ENCODE results near the gene EPHA5.
"Not testable (repeated sequence)": the region's sequence is repeated elsewhere in the genome, so short reads cannot be mapped to it uniquely, and the experiment has no call there.

The EPHA5 gene

GRCh38 chr4:65353098-65353497, 317.2 kb downstream of the EPHA5 start:
- no peak for DNase-seq

GRCh38 chr4:65344278-65344825, 325.9 kb downstream of the EPHA5 start:
- no peak for DNase-seq

- no peak for DNase-seq
Observed at GRCh38 chr4:65343342-65343741, 326.9 kb downstream of the EPHA5 start.

- no peak for DNase-seq
Observed at GRCh38 chr4:65341557-65341956, 328.7 kb downstream of the EPHA5 start.

- DNase-seq: no peak
Observed at GRCh38 chr4:65340382-65341109, 329.7 kb downstream of the EPHA5 start.

- DNase-seq: no peak
Observed at GRCh38 chr4:65337371-65337770, 332.9 kb downstream of the EPHA5 start.

GRCh38 chr4:65336465-65336864, 333.8 kb downstream of the EPHA5 start:
- no peak for DNase-seq

GRCh38 chr4:65316534-65316933, 353.8 kb downstream of the EPHA5 start:
- no peak for DNase-seq

- no peak for DNase-seq
Observed at GRCh38 chr4:65311120-65311519, 359.2 kb downstream of the EPHA5 start.

- no peak for DNase-seq
Observed at GRCh38 chr4:65310586-65310985, 359.7 kb downstream of the EPHA5 start.

GRCh38 chr4:65308626-65309025, 361.7 kb downstream of the EPHA5 start:
- DNase-seq: not testable (repeated sequence)

GRCh38 chr4:65302145-65302544, 368.1 kb downstream of the EPHA5 start:
- no peak for DNase-seq

GRCh38 chr4:65296246-65296645, 374.0 kb downstream of the EPHA5 start:
- DNase-seq: no peak

- no peak for DNase-seq
Observed at GRCh38 chr4:65287071-65287470, 383.2 kb downstream of the EPHA5 start.

All from activated CD4-positive, alpha-beta T cell treated with anti-CD3 and anti-CD28 coated beads for 1 hour (primary cell).